Measurements from ENCODE around the gene MAPT. TPM values are rescaled to one million over a fixed set of nuclear protein-coding genes. Genes with fewer than 3 reads are reported as not detected.

The MAPT gene
- polyA plus RNA-seq, 3 donors: 0.04 TPM; not detected in 2

- Histone ChIP-seq H3K79me2 (ENCODE audit: insufficient read depth, low read length) (no peaks in the 10 kb centered on the region), H2AFZ (ENCODE audit: insufficient read depth, low read depth, low read length, poor library complexity, severe bottlenecking) (no peak overlapping the region), H4K20me1 (ENCODE audit: insufficient read depth, low read length) (no peaks in the 10 kb centered on the region), H3K9me3 (replicated peaks in 1 of 2; ENCODE audit: control insufficient read depth in 1 of 2, insufficient read depth in 1 of 2, low read length in 2 of 2) (no peaks in the 10 kb centered on the region), H3K27me3 (ENCODE audit: control insufficient read depth in 2 of 2, insufficient read depth in 2 of 2, low read length in 2 of 2) (no peaks in the 10 kb centered on the region), H3K36me3 (replicated peaks in 1 of 2; ENCODE audit: control insufficient read depth in 1 of 2, insufficient read depth in 2 of 2, low read length in 2 of 2) (no peaks in the 10 kb centered on the region), H3K9ac (ENCODE audit: insufficient read depth, low read length, poor library complexity, severe bottlenecking) (no peak overlapping the region), H3K4me1 (ENCODE audit: control insufficient read depth in 1 of 2, insufficient read depth in 2 of 2, low read length in 2 of 2) (no peaks in the 10 kb centered on the region), H3K27ac (ENCODE audit: low read depth in 1 of 2, low read length in 2 of 2) (no peak overlapping the region), H3K4me3 (replicated peaks in 1 of 3; ENCODE audit: low read depth in 2 of 3, low read length in 3 of 3) (no peak overlapping the region), H3K4me2 (replicated peaks; ENCODE audit: extremely low read depth, low read length, poor library complexity, severe bottlenecking) (no peak overlapping the region)
- no peaks in the 10 kb centered on the region for H3K9me3 Mint-ChIP-seq
- H3K36me3 Mint-ChIP-seq: no peaks in the 10 kb centered on the region
- H3K4me3 Mint-ChIP-seq: no peak overlapping the region
- intact Hi-C loops (cut with micrococcal nuclease): no loop called here
- 91% methylated on average over 30 of the region's 35 CpGs for WGBS (ENCODE audit: insufficient coverage)
- no peak for DNase-seq
- H3K27ac Mint-ChIP-seq: no peak overlapping the region
- no peak for TF ChIP-seq CTCF (IDR thresholded peaks at IDR 0.05)
- peaks cover 0 to 14% (median 4%) of the 10 kb centered on the region in 3 donors for H3K27me3 Mint-ChIP-seq (ENCODE audit: low read depth in 3 of 3)
- no peaks in the 10 kb centered on the region for H3K4me1 Mint-ChIP-seq
These were observed 48.8 kb upstream of the MAPT start for GRCh38 chr17:45845376-45846185.

- Histone ChIP-seq H3K9me3 (replicated peaks in 1 of 2; ENCODE audit: control insufficient read depth in 1 of 2, insufficient read depth in 1 of 2, low read length in 2 of 2) (no peaks in the 10 kb centered on the region), H3K36me3 (replicated peaks in 1 of 2; ENCODE audit: control insufficient read depth in 1 of 2, insufficient read depth in 2 of 2, low read length in 2 of 2) (no peaks in the 10 kb centered on the region), H3K4me2 (replicated peaks; ENCODE audit: extremely low read depth, low read length, poor library complexity, severe bottlenecking) (no peak overlapping the region), H4K20me1 (ENCODE audit: insufficient read depth, low read length) (no peaks in the 10 kb centered on the region), H3K27me3 (ENCODE audit: control insufficient read depth in 2 of 2, insufficient read depth in 2 of 2, low read length in 2 of 2) (peaks cover 0 to 2% of the 10 kb centered on the region in 2 donors), H2AFZ (ENCODE audit: insufficient read depth, low read depth, low read length, poor library complexity, severe bottlenecking) (no peak overlapping the region), H3K4me1 (ENCODE audit: control insufficient read depth in 1 of 2, insufficient read depth in 2 of 2, low read length in 2 of 2) (no peaks in the 10 kb centered on the region), H3K79me2 (ENCODE audit: insufficient read depth, low read length) (no peaks in the 10 kb centered on the region), H3K9ac (ENCODE audit: insufficient read depth, low read length, poor library complexity, severe bottlenecking) (no peak overlapping the region), H3K4me3 (replicated peaks in 1 of 3; ENCODE audit: low read depth in 2 of 3, low read length in 3 of 3) (no peak overlapping the region), H3K27ac (ENCODE audit: low read depth in 1 of 2, low read length in 2 of 2) (no peak overlapping the region)
- Mint-ChIP-seq H3K27ac (no peak overlapping the region), H3K9me3 (no peaks in the 10 kb centered on the region), H3K27me3 (ENCODE audit: low read depth in 3 of 3) (peaks cover 0 to 19% (median 7%) of the 10 kb centered on the region in 3 donors), H3K36me3 (no peaks in the 10 kb centered on the region), H3K4me3 (no peak overlapping the region), H3K4me1 (no peaks in the 10 kb centered on the region)
- DNase-seq: no peak
- intact Hi-C loops (cut with micrococcal nuclease): no loop called here
- WGBS (ENCODE audit: insufficient coverage): 91% methylated on average over 10 of the region's 10 CpGs
- no peak for TF ChIP-seq CTCF (IDR thresholded peaks at IDR 0.05)
These were observed 48.1 kb upstream of the MAPT start for GRCh38 chr17:45846223-45846622.
